Panc1 (cell line): ENCODE data around the gene SEC22A. TPM values are rescaled to one million over a fixed set of nuclear protein-coding genes. Genes with fewer than 3 reads are reported as not detected.

Experiments used
- ATAC-seq: fragments of 200-7000 bp; cut with Tn5 transposase; 2 replicates; pipeline ENCODE4 v1.9.1; 2020; ENCODE audit warnings: mild to moderate bottlenecking, moderate library complexity
- BruUV-seq: library from RNA; stranded (reverse); fragments of 400-500 nt; replicated peaks from 2 replicates; lab custom pipeline; 2021; lab: Mats Ljungman, UMichigan
- CTCF ChIA-PET: fragments of 300-600 bp; sonication (Branson Sonifier 250); formaldehyde crosslinking; loops from one replicate; lab custom pipeline; 2022; ENCODE audit warnings: antibody characterized with exemption; lab: Charles Lee
- POLR2A ChIA-PET: fragments of 300-600 bp; sonication (Branson Sonifier 250); formaldehyde crosslinking; loops from one replicate; lab custom pipeline; 2022; ENCODE audit warnings: antibody characterized with exemption; lab: Charles Lee
- DNase-seq: peaks from one replicate; pipeline ENCODE4 v3.0.0-alpha.2; 2010; ENCODE audit warnings: low read depth, low spot score
- H3K27ac ChIP-seq: 2 replicates; pipeline ENCODE4 v1.5.1; 2011; ENCODE audit warnings: mild to moderate bottlenecking, low read length, inconsistent platforms
- H3K27me3 ChIP-seq: fragments of 200-500 bp; sonication (Bioruptor generic); 2 replicates; pipeline ENCODE4 v1.6.0; 2014; ENCODE audit warnings: low read length, inconsistent platforms; ENCODE audit not compliant: control insufficient read depth, insufficient read depth
- H3K36me3 ChIP-seq: fragments of 200-500 bp; sonication (Bioruptor generic); 2 replicates; pipeline ENCODE4 v1.5.1; 2014; ENCODE audit warnings: inconsistent platforms, mild to moderate bottlenecking, low read length, moderate library complexity; ENCODE audit not compliant: control insufficient read depth, insufficient read depth
- H3K4me1 ChIP-seq: 2 replicates; pipeline ENCODE4 v1.5.1; 2011; ENCODE audit warnings: inconsistent platforms, mild to moderate bottlenecking, low read length, moderate library complexity; ENCODE audit not compliant: control insufficient read depth, insufficient read depth
- H3K4me3 ChIP-seq, 2 experiments: 2 replicates each; pipeline ENCODE4 v1.5.1; 2011 to 2012; ENCODE audit warnings: low read depth in 2 of 2, low read length in 2 of 2, mild to moderate bottlenecking in 2 of 2, inconsistent platforms in 1 of 2, moderate library complexity in 1 of 2
- H3K9me3 ChIP-seq: fragments of 200-500 bp; sonication (Bioruptor generic); 2 replicates; pipeline ENCODE4 v1.5.1; 2014; ENCODE audit warnings: low read depth, mild to moderate bottlenecking, inconsistent platforms, low read length, moderate library complexity; ENCODE audit not compliant: control insufficient read depth, insufficient read depth
- POLR2AphosphoS5 ChIP-seq: IDR thresholded peaks from 2 replicates; pipeline ENCODE4 v1.6.1; 2012; ENCODE audit warnings: mild to moderate bottlenecking, low read depth, low read length, moderate library complexity
- SIN3A ChIP-seq: IDR thresholded peaks from 2 replicates; pipeline ENCODE4 v1.6.1; 2012; ENCODE audit warnings: low read depth, mild to moderate bottlenecking, low read length, moderate library complexity, borderline replicate concordance; ENCODE audit not compliant: insufficient read depth
- TCF7L2 ChIP-seq: IDR thresholded peaks from 2 replicates; pipeline ENCODE4 v1.6.1; 2011; ENCODE audit warnings: mild to moderate bottlenecking, low read depth, low read length, inconsistent platforms
- in situ Hi-C: cut with HindIII; loops from 2 replicates; pipeline ENCODE4 v1.10.0; 2016; ENCODE audit warnings: low sequenced_read_pairs, low pct_unique_long_range_greater_than_20kb
- intact Hi-C: fragments of 100-400 bp; cut with micrococcal nuclease; formaldehyde crosslinking; loops from one replicate; pipeline ENCODE4 v1.10.0; 2022; ENCODE audit not compliant: unreplicated experiment
- total RNA-seq: library from RNA; stranded (reverse); gene quantifications from one replicate; pipeline ENCODE4 v1.2.1, GENCODE V29; 2021; ENCODE audit not compliant: unreplicated experiment
- TF ChIP-seq, protein P1 (sequence below): fragments of 450-650 bp; IDR thresholded peaks from 2 replicates; pipeline ENCODE4 v1.5.1; 2017; ENCODE audit warnings: mild to moderate bottlenecking
- TF ChIP-seq, protein P2 (sequence below), 2 experiments: IDR thresholded peaks; 2 replicates each; pipeline ENCODE4 v1.6.1; 2011 to 2012; ENCODE audit warnings: low read depth in 2 of 2, control low read depth in 1 of 2, low read length in 1 of 2, mild to moderate bottlenecking in 1 of 2, moderate library complexity in 1 of 2; ENCODE audit not compliant: insufficient read depth in 1 of 2

SEC22A gene
- total RNA-seq, 1 experiment from 2014 or later: 22.7 TPM

DNA sequence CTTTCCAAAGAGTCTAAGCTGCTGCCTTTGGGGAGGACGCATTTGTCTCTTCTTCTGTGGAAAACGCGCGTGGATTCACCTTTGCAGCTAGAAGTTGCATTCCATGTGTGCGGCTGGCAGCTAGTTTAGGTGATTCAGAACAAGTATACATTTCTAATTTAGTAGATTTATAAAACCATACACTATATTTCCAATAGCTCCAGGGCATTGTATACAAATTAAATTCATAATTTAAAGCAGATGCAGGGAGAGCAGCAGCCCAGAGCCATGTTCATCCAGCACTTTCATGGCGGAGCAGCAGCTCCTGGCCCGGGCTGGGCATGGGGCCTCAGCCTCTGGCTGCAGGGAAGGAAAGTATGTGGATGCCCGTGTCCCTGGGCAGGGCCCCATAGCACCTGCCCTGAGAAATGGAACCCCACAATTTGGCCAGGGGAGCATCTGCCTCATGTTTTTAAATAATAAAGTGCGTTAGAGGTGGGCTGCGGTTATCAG lies 42.8 kb upstream of the SEC22A start:
- ChIA-PET POLR2A (no interaction called here), CTCF (interaction anchor here (0.6 kb wide), 1 partner anchor 129 kb away, joined by 7 read pairs; no protein-coding TSS in a partner anchor)

DNA sequence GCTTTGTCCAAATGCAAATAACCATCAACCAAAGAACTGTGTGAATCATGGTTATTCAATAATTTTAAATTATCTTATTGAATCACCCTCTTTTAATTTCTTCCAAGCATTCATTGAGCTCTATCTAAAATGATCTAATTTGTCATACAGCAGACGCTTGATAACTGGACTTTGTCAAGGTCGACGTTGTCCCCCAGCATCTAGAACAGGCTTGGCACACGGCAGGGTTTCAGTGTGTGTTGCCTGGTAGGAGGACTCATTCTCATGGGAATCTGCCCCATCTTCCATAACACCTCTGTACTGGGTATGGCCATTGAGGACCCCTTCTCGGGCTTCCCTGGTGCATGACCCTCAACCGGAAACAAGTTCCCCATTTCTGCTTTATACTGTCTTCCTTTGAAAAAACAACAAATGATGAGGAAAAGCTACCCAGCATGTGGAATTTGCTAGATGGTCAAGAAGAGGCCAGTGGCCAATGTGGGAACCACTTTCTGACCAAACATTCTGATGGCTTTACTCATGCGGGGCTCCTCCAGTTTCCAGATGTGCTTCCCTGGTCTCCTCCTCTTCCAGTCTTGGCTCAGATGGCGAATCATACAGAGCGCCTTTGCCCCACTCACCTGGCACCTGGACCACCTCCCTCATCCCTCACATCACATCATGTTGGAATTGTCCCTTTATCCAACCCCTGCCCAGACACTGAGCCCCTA lies 41.7 kb upstream of the SEC22A start:
- CTCF ChIA-PET: no interaction called here
- Histone ChIP-seq H3K4me3 (no peak overlapping the region), H3K27ac (no peak overlapping the region), H3K4me1 (no peaks in the 10 kb centered on the region), H3K27me3 (no peaks in the 10 kb centered on the region), H3K9me3 (no peaks in the 10 kb centered on the region), H3K36me3 (no peaks in the 10 kb centered on the region; the same call in 1 of the 2 replicates)
- TF ChIP-seq TCF7L2 (no peak), POLR2AphosphoS5 (no peak), SIN3A (no peak)
- TF ChIP-seq, protein P1, sequence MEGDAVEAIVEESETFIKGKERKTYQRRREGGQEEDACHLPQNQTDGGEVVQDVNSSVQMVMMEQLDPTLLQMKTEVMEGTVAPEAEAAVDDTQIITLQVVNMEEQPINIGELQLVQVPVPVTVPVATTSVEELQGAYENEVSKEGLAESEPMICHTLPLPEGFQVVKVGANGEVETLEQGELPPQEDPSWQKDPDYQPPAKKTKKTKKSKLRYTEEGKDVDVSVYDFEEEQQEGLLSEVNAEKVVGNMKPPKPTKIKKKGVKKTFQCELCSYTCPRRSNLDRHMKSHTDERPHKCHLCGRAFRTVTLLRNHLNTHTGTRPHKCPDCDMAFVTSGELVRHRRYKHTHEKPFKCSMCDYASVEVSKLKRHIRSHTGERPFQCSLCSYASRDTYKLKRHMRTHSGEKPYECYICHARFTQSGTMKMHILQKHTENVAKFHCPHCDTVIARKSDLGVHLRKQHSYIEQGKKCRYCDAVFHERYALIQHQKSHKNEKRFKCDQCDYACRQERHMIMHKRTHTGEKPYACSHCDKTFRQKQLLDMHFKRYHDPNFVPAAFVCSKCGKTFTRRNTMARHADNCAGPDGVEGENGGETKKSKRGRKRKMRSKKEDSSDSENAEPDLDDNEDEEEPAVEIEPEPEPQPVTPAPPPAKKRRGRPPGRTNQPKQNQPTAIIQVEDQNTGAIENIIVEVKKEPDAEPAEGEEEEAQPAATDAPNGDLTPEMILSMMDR: no peak
- TF ChIP-seq, protein P2, sequence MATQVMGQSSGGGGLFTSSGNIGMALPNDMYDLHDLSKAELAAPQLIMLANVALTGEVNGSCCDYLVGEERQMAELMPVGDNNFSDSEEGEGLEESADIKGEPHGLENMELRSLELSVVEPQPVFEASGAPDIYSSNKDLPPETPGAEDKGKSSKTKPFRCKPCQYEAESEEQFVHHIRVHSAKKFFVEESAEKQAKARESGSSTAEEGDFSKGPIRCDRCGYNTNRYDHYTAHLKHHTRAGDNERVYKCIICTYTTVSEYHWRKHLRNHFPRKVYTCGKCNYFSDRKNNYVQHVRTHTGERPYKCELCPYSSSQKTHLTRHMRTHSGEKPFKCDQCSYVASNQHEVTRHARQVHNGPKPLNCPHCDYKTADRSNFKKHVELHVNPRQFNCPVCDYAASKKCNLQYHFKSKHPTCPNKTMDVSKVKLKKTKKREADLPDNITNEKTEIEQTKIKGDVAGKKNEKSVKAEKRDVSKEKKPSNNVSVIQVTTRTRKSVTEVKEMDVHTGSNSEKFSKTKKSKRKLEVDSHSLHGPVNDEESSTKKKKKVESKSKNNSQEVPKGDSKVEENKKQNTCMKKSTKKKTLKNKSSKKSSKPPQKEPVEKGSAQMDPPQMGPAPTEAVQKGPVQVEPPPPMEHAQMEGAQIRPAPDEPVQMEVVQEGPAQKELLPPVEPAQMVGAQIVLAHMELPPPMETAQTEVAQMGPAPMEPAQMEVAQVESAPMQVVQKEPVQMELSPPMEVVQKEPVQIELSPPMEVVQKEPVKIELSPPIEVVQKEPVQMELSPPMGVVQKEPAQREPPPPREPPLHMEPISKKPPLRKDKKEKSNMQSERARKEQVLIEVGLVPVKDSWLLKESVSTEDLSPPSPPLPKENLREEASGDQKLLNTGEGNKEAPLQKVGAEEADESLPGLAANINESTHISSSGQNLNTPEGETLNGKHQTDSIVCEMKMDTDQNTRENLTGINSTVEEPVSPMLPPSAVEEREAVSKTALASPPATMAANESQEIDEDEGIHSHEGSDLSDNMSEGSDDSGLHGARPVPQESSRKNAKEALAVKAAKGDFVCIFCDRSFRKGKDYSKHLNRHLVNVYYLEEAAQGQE (IDR thresholded peaks at IDR 0.05; ENCODE audit: insufficient read depth in 1 of 2, low read depth in 2 of 2, low read length in 1 of 2): no peak
- DNase-seq (no peak), ATAC-seq (no peak)
- in situ Hi-C loops (no loop called here), intact Hi-C loops (no loop called here)
- POLR2A ChIA-PET: no interaction called here
- no TSS peak for BruUV-seq

More for the DNA sequence above, 42.8 kb upstream of the SEC22A start:
- Histone ChIP-seq H3K4me1 (no peaks in the 10 kb centered on the region), H3K4me3 (no peak overlapping the region), H3K27me3 (no peaks in the 10 kb centered on the region), H3K36me3 (no peaks in the 10 kb centered on the region; the same call in 1 of the 2 replicates), H3K9me3 (no peaks in the 10 kb centered on the region), H3K27ac (no peak overlapping the region)
- TF ChIP-seq TCF7L2: no peak
- TF ChIP-seq, protein P2 (IDR thresholded peaks at IDR 0.05; ENCODE audit: insufficient read depth in 1 of 2, low read depth in 2 of 2, low read length in 1 of 2): no peak
- TF ChIP-seq, protein P1: no peak
- no peak for TF ChIP-seq POLR2AphosphoS5
- TF ChIP-seq SIN3A: no peak
- intact Hi-C loops: no loop called here
- DNase-seq (no peak), ATAC-seq (no peak)
- no TSS peak for BruUV-seq
- in situ Hi-C loops: no loop called here
